Forelimb muscle (tissue), 1 donor: ENCODE measurements around the gene PTPRJ. TPM values are rescaled to one million over a fixed set of nuclear protein-coding genes. Genes with fewer than 3 reads are reported as not detected.
"Not testable (repeated sequence)": the region's sequence is repeated elsewhere in the genome, so short reads cannot be mapped to it uniquely, and the experiment has no call there.

Source experiments
- DNase-seq: peaks from one replicate; pipeline ENCODE4 v3.0.0-alpha.2; 2013; ENCODE audit warnings: low read depth
- polyA plus RNA-seq: library from polyadenylated mRNA; unstranded; fragments of 120-200 nt; gene quantifications from one replicate; pipeline ENCODE4 v1.2.1, GENCODE V29; 2013; ENCODE audit not compliant: insufficient read length

The PTPRJ gene
- polyA plus RNA-seq, 1 donor = 2.3 TPM

DNA sequence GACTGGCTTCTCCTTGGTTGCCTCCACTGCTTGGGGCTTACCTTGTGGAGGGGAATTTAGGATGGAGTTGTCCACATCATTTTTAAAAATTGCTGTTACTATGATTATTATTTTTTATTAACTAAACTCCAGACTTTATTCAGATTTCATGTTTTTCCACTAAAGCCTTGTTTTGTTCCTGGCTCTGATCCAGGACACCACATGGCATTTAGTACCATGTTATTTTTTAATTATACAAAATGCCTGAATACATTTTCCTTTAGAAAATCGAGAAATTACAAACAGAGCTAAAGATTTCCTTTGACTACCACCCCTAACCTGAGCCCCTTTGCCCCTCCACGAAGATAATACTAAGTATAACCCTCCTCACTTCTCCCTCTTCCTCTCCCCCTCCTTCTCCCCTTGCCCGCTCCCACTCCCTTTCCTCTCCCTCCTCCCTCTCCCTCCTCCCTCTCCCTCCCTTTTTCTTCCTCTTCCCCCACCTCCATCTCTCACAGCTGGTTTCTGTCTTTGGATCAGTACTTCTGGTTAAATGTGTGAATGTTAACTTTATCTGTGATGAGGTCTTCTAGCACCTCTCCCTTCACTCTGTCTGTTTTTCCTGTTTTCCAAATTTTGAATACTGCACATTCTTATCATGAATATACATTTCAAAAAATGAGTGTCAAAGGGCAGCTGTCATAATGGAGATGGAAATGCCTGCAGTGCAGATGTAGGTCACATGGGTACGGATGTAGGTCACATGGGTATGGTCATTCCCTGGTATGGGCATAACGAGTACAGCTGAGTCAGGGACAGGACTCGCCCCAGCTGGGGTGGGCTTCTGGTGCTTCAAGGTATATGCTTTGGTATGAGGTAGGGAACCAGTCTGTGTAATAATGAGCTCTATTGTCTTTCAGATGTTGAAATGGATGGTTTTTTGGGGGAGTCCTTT lies 181.9 kb downstream of the PTPRJ start:
- DNase-seq = no peak

GRCh38 chr11:48162885-48163268 lies 182.5 kb downstream of the PTPRJ start:
- DNase-seq = no peak

DNA sequence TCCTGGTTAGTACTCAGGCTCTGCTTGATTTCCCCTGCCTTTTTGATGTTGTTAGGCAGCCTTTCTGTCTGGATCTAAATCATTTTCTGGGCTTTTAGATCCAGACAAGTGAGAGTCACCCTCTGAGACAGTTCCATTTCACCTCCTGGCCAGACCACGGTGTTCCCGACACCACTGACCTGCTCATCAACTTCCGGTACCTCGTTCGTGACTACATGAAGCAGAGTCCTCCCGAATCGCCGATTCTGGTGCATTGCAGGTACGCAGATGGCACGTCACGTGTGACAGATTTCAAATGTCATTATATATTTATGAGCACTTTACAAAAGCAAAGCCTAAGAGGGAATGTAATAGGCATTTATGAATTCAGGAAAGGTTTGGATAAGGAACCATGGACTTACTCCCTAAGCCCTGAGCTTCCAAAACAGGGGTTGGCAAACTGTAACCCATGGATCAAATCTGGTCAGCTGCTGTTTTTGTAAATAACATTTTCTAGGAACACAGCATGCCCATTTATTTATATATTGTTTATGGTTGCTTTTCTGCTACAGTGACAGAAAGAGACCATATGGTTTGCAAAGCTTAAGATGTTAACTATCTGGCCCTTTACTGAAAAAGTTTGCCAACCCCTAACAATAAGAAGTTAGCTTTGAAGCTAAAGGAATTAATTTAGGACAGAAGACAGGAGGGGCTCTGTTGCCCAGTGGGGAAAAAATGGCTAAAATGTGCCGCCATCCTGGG lies 183.2 kb downstream of the PTPRJ start:
- no peak for DNase-seq

DNA sequence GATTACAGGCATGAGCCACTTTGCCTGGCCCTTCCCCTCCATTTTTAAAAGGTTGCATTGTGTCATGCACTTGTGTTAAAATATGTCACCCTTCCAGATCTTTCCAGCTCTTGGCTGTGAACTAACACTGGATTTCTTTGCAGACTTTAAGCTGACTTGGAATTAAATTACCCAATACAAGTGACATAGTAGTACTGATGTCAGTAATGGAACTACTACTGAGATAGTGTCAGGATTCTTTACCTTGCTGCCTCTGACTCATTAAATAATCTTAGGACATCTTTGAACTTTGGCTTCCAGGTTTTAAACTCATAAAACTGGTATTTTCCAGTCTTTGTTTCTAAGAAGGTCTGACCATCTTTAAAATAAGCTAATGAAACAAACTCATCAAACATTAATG lies 184.5 kb downstream of the PTPRJ start:
- no peak for DNase-seq

DNA sequence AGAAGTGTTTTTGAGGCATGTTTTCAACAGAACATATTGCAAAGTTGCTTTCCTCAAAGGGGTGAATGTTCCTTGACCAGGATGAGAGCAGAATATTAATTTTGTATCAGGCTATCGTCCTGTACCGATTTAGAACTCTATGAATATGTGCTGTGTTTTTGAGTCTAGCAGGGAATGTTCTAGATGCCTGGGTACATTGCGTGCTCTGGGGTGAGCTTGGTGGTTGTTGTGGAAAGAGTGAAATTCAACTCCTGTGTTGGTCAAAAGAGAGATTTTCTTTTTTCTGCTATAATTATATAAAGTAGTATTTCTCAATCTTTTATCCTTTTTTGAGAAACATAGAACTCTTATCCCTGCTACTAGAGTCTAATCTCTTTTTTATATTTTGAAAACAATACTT lies 185.1 kb downstream of the PTPRJ start:
- no peak for DNase-seq

DNA sequence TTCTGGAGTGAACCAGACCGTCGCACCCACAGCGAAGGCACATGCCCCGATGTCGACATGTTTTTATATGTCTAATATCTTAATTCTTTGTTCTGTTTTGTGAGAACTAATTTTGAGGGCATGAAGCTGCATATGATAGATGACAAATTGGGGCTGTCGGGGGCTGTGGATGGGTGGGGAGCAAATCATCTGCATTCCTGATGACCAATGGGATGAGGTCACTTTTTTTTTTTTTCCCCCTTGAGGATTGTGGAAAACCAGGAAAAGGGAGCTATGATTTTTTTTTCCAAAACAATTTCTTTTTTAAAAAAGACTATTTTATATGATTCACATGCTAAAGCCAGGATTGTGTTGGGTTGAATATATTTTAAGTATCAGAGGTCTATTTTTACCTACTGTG lies 187.0 kb downstream of the PTPRJ start:
- DNase-seq = no peak

DNA sequence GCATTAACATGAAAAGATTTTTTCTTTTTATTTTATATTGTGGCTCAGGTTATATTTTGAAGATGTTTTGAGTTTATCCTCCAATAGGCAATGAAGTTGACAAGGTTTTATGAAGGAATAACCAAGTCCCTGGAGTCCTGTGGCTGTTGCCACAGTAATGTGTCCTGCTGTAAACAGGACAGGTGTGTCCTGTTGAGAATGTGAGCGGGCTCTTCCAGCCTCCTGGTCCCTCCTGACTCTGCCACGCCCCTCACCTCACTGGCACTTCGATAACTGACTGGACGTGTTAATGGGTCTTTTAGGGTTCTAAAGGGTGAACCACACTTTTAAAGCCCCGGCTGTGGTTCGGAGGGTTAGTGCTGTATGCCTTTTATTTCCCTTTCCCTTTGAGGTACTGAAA lies 188.5 kb downstream of the PTPRJ start:
- DNase-seq = no peak

- DNase-seq = no peak
These were observed 188.9 kb downstream of the PTPRJ start for GRCh38 chr11:48169259-48169658.

DNA sequence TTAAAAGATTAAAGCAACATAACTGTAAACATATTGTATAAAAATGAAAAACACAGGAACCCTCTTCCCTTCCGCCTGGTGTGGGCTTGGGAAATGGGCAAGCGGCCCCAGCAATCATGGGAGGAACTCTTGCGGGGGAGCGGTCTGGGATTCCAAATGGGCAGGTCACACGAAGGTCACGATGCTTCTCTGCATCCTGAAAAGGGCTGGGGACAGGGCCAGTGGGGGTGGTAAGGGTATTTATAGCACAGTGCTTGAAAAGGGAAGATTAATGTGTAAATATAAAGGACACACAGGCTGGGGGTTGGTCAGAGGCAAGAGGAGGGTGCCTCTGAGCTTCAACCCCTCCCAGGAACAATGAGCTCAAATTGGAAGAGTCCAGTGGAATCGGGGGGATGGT lies 189.4 kb downstream of the PTPRJ start:
- DNase-seq = no peak

- no peak for DNase-seq
These were observed 190.2 kb downstream of the PTPRJ start for GRCh38 chr11:48170241-48171233.

DNA sequence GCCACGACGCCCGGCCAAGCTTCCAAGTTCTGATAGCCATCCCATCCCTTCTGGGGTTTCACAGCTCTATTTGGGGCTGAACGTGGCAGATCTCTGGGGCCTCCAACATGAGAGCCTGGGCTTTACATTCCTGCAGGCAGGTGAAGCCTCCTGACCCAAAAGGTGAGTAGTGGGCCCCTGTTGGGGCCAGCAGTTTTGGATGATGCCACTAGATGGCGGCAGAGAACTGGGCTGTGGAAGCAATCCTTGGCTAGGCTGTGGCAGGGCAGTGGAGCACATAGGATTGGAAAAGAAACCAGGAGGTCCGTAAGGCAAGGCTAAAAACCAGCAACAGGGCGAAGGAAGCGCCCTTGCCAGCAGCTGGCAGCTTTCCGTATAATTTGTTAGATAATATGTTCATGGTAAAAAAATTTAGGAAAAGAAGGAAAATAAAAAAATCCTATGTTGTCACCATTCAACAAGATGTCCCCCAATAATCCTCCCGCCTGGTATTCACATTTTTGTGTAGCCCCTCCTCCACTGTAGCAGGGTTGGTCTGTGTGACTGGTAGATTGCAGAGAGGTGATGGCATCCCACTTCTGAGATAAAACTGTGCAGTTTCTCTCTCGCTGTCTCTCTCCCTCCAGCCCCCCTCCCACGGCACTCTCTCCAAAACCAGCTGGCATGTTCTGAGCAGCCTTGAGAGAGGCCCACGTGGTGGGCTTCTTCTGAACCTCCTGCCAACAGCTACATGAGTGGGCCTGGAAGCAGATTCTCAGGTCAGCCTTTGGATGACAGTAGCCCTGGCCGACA lies 192.7 kb downstream of the PTPRJ start:
- DNase-seq = no peak

DNA sequence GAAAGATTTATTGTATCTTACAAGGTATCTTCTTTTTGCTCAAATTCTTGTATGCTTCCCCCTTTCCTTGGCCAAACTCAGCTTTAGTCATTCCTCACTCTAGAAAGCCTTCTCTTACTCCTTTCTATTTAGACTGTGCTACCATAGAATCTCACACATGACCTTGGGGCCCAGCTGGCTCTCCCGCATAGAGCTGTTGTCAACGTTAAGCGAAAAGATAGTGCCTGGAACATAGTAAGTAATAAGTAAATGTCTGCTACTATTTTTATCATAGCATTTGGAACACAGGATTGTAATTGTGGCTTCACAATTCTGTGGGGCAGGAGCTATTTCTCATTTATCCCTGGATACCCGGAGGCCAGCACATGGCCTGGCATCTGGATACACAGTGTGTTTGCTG lies 197.3 kb downstream of the PTPRJ start:
- DNase-seq = no peak

DNA sequence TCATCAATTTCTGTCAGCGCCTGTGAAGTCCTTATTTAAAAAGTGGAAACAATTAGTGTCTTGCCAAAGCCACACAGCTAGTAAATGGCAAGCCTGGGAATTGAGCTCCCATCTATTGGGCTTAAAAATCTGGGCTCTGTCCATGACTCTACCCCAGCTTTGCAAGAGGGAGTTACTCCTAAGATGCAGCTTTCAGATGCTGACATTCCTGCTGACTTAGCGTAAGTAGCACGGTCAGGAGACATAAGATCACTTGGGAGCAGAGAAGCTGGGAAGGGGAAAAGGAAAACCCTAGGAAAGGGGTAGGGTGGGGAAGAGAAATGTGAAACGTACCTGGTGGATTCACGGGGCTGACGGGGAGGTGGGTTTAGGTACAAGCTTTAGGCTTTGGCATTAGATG lies 200.3 kb downstream of the PTPRJ start:
- DNase-seq = no peak

DNA sequence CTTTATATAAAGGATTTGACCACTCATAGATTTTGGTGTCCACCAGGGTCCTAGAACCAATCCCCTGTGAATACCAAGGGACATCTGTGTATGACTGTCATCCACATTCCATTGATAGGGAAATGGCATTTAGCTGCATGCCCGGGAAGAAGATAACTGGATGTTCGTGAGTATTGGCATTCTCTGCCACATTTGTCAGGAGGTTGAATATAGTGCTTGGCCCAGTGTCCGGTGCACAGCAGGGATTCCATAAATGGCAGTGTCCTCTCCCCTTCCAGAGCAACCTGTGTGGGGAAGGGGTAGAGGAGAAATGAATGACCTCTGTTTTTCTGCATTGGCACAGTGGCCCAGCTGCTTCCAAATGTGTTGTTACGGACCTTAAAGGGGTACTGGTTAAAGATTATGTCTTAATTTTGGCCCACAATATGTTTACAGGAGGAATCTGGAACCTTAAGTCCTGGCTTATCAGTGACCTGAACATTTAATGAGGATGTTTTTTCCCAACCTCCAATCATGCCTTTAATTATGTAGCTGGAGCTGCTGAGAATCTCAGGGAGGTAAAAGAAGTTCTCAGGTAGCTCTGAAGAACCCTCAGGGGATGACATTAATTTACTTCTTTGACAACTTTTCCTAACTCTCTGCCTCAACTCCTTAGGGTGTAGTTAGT lies 202.6 kb downstream of the PTPRJ start:
- no peak for DNase-seq

DNA sequence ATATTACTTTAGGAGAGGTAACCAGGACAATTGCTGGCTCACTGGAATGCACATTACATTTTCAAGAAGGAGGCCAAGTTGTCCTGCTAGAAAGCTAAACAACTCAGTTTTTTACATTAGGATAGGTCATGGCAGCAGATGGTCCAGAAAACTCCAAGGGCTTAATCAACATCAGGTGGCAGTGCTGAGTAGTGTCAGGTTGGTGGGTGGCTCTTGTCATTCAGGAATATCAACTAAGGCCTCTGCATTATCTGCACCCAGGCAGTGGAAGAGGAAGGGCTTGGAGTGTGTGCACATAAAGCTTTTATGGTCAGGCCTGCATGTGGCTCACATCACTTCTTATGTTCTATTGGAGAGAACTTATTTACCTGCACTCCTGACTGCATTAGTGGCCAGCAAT lies 204.1 kb downstream of the PTPRJ start:
- no peak for DNase-seq

- not testable (repeated sequence) for DNase-seq
These were observed 210.7 kb downstream of the PTPRJ start for GRCh38 chr11:48190906-48191654.

GRCh38 chr11:48193876-48194275 lies 213.5 kb downstream of the PTPRJ start:
- no peak for DNase-seq

DNA sequence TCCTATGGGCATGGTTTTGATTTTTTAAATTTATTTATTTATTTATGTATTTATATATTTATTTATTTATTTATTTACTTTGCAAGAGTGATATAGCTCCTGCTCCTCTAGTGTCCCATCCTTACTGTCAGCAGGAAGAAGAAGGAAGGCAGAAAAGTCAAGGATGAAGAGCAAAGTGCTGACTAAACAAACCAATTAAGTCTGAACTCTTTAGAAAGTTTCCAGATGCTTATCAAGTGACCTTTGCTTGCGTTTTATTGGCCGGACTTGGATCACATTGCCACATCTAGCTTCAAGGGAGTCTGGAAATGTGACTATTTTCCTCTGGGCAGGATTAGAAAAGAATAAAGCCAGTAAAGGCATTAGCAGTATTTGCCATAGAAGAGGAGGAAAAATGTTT lies 227.5 kb downstream of the PTPRJ start:
- no peak for DNase-seq

DNA sequence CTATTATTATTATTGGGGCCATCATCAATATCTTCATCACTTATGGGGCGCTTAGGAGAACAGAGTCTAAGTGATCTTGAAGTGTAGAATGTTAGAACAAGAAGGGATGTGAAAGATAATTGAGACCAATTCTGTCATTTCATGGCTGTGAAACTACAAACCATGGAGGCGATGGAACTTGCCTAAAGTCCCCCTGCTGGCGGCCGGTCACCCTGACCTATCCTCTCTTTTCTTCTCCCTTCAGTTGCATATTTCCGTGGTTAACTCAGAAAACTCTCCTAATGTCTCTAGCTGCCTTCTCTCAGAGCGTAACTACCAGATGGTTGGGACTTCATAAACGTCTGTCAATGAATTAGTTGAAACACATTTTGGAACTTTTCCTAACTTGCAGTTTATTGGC lies 229.7 kb downstream of the PTPRJ start:
- DNase-seq = no peak

- DNase-seq = no peak
These were observed 236.2 kb downstream of the PTPRJ start, which contains the start of gene OR4B1 for GRCh38 chr11:48216510-48216909. Gene OR4B1, plus strand, starts transcription at chr11:48216810. Its CDS starts 0 bp downstream, at chr11:48216810.
